GM21526 (cell line): ENCODE measurements around the gene PRR7.

Experiments
- ATAC-seq: cut with Tn5 transposase; IDR thresholded peaks from one replicate; pipeline ENCODE4 v1.9.1; 2021; ENCODE audit warnings: moderate library complexity; ENCODE audit not compliant: unreplicated experiment, low FRiP score

Gene PRR7

GRCh38 chr5:177434437-177434836 lies 12.2 kb upstream of the PRR7 start:
- ATAC-seq, result no peak

DNA sequence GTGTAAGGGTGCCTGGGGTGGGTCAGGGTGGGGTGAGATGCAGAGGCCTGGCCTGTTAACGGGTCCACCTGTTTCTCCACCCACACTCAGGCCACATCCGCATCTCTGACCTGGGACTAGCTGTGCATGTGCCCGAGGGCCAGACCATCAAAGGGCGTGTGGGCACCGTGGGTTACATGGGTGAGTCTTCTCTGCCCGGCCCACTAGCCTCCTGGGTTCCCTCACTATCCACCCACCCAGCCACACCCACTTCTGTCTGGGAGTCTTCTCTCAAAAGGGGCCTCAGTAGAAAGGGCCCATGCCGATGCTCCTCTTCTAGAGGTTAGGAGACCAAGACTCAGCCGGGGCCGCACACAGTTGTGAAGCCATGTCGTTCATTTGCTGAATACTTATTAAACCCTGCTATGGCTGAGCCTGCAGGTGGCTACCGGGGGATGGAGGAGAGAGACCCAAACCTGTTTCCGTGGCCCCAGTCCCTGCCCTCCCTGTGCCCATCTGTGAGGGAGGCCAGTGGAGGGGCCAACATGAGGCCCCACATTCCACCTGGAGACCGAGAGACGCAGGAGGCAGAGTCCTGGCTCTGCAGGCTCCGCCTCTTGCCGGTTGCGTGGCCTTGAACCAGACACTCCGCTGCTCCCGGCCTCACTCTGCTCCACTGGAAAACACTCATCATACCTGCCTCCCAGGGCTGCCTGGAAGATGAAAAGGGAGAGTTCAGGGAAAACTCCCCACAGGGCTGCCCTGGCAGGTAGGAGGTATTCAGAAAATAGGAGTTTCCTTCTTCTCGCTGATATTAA lies 11.5 kb upstream of the PRR7 start:
- no peak for ATAC-seq

DNA sequence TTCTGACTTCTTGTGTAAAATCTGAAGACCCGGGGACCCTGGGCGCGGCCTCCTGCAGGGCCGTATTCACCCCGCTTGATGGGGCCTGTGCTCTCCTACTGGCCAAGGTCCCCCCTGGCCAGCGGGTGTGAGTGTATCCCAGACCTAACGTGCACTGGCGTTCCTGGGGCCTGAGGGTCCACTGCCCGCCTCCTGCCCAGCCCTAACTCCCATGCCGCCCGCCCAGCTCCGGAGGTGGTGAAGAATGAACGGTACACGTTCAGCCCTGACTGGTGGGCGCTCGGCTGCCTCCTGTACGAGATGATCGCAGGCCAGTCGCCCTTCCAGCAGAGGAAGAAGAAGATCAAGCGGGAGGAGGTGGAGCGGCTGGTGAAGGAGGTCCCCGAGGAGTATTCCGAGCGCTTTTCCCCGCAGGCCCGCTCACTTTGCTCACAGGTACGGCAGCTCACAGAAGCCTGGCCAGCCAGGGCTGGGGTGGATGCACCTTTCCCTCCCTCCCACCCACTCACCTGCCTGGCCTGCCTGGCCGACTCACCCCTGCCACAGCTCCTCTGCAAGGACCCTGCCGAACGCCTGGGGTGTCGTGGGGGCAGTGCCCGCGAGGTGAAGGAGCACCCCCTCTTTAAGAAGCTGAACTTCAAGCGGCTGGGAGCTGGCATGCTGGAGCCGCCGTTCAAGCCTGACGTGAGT lies 10.6 kb upstream of the PRR7 start:
- ATAC-seq, result no peak

DNA sequence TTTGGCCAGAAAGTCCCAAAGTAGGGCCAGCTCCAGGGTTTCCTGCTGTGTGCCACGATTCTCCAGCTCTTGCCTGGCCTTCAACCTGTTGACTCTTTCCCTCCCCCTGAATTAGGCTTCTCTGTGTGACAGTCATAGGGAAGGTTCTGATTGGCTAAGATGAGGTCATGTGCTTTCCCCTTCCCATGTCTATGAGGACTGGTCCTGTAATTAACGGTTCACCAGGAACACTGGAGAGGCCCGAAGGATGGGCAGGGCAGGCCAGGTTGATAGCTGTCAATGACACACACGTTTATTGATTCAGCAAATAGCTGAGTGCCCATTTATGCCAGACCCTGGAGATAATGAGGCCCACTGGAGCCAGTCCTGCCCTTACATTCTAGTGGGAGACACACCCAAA lies 9.0 kb upstream of the PRR7 start:
- ATAC-seq, result no peak

- no peak for ATAC-seq
Measured at GRCh38 chr5:177438468-177438867, 8.1 kb upstream of the PRR7 start.

GRCh38 chr5:177439518-177440053 lies 7.0 kb upstream of the PRR7 start:
- ATAC-seq, result no peak

DNA sequence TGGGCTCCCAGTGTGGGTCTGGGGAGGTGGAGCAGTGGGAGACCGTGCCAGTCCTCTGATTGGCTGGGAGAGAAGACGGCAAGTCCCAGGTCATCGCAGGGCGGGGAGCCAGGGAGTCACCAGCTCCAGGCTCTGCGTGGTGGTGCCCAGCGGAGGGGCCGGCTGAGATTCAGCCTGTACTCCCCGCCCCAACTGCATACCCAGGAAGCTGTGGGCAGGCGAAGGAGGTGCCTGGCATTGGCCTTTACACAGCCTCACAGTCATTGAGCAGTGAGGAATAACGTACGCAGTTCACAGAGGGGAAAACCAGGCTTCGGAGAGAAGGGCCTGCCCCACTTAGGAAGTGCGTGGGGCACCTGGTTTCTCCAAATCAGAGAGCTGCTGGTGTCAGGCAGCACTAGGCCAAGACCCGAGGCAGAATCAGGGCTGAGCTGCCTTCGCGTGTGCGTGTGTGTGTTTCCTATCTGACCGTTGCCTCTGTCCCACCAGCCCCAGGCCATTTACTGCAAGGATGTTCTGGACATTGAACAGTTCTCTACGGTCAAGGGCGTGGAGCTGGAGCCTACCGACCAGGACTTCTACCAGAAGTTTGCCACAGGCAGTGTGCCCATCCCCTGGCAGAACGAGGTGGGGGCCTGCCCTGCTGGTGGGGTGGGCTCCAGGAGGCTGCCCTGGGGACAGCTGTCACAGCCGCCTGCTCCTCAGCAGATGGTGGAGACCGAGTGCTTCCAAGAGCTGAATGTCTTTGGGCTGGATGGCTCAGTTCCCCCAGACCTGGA lies 6.2 kb upstream of the PRR7 start:
- ATAC-seq, result no peak

- no peak for ATAC-seq
Measured at GRCh38 chr5:177440990-177441780, 5.4 kb upstream of the PRR7 start.

GRCh38 chr5:177442066-177442826 lies 4.4 kb upstream of the PRR7 start:
- ATAC-seq, result no peak

- ATAC-seq, result no peak
Measured at GRCh38 chr5:177443144-177443983, 3.2 kb upstream of the PRR7 start.

- no peak for ATAC-seq
Measured at GRCh38 chr5:177444106-177445051, 2.2 kb upstream of the PRR7 start.

DNA sequence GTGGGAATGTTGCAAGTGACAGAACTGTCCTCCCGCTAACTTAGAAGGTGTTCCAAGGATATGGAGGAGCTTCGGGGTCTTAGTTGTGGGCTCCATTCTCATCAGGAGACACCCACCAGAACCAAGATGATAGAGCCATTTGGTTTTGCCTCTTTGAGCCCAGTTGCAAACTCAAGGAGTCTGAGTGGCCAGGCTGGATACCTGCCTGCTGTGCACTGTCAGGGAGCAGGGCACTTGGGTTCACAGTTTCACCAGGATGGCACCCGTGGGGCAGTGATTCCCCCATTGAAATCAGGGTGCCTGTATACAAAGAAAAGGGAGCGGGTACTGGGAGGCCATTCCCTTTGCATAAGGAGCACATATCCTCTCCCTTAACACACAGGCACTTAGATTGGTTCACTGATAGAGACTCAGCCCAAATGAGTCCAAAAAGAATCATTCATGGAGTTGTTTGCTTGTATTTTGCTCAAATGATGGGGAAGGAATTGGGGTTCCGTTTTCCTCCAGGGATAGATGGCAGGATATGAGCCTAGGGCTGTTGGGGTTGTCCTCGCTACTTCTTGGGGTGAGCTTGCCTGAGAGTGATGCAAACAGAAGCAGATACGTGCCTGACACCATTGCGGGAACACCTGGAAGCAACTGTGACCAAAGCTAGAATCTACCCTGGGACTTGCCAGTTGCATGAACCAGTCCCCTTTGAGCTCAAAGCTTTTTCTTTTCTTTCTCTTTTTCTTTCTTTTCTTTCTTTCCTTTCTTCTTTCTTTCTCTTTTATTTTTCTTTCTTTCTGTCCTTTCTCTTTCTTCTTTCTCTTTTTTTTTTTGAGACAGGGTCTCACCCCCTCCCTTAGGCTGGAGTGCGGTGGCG lies 1.3 kb upstream of the PRR7 start:
- no peak for ATAC-seq

GRCh38 chr5:177445917-177446199 lies 756 bp upstream of the PRR7 start:
- no peak for ATAC-seq

DNA sequence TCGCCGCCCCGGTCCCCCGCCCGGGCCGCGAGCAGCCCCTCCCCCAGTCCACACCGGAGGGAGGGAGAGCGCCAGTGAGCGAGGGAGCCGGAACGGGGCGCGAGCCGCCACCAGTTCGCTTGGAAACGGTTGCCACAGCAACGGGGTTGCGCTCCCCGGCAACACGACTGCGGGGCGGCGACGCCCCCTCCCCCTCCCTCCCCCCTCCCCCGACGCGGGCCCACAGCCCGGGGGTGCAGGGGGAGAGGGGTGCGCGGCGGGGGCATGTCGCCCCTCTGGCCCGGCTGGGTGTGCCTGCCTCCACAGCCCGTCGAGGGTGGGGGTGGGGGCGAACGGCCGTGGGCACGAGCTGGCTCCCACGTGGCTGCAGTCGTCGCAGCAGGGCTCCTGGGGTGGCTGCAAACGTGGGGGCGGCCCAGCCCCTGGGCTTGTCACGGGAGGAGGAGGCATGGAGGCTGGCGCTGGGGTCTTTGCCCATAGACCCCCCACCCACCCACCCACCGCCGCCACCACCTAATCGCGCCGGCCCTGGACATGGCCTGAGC lies 524 bp downstream of the PRR7 start:
- peak; percentile 18 for ATAC-seq

- no peak for ATAC-seq
Measured at GRCh38 chr5:177447611-177448243, 1.1 kb downstream of the PRR7 start.

- no peak for ATAC-seq
Measured at GRCh38 chr5:177448244-177448950, 1.8 kb downstream of the PRR7 start.
